C4-2B (cell line): ENCODE data around the gene MTIF2.
"Not testable (repeated sequence)": the region's sequence is repeated elsewhere in the genome, so short reads cannot be mapped to it uniquely, and the experiment has no call there.

Experiments
- H3K27ac ChIP-seq: fragments of 450-650 bp; 2 replicates; pipeline ENCODE4 v1.5.1; 2017
- ZFX ChIP-seq: fragments of 450-650 bp; IDR thresholded peaks from 2 replicates; pipeline ENCODE4 v1.6.1; 2017
- TF ChIP-seq, protein P1 (sequence below): fragments of 450-650 bp; conservative IDR thresholded peaks from 2 replicates; pipeline ENCODE4 v1.5.1; 2017; ENCODE audit warnings: mild to moderate bottlenecking

MTIF2 gene

GRCh38 chr2:55196526-55196925 lies 72.5 kb downstream of the MTIF2 start:
- no peak overlapping the region for H3K27ac ChIP-seq
- TF ChIP-seq ZFX = no peak
- TF ChIP-seq, protein P1, sequence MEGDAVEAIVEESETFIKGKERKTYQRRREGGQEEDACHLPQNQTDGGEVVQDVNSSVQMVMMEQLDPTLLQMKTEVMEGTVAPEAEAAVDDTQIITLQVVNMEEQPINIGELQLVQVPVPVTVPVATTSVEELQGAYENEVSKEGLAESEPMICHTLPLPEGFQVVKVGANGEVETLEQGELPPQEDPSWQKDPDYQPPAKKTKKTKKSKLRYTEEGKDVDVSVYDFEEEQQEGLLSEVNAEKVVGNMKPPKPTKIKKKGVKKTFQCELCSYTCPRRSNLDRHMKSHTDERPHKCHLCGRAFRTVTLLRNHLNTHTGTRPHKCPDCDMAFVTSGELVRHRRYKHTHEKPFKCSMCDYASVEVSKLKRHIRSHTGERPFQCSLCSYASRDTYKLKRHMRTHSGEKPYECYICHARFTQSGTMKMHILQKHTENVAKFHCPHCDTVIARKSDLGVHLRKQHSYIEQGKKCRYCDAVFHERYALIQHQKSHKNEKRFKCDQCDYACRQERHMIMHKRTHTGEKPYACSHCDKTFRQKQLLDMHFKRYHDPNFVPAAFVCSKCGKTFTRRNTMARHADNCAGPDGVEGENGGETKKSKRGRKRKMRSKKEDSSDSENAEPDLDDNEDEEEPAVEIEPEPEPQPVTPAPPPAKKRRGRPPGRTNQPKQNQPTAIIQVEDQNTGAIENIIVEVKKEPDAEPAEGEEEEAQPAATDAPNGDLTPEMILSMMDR = no peak

DNA sequence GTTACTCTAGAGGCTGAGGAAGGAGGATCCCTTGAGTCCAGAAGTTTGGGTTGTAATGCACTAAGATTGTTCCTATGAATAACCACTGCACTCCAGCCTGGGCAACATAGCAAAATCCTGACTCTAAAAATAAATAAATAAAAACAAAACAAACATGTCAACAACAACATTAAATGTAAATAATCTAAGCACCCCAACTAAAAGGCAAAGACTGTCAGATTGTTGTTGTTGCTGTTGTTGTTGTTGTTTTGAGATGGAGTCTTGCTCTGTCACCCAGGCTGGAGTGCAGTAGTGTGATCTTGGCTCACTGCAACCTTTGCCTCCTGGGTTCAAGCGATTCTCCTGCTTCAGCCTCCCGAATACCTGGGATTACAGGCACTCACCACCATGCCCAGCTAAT lies 77.1 kb downstream of the MTIF2 start:
- H3K27ac ChIP-seq = not testable (repeated sequence)

DNA sequence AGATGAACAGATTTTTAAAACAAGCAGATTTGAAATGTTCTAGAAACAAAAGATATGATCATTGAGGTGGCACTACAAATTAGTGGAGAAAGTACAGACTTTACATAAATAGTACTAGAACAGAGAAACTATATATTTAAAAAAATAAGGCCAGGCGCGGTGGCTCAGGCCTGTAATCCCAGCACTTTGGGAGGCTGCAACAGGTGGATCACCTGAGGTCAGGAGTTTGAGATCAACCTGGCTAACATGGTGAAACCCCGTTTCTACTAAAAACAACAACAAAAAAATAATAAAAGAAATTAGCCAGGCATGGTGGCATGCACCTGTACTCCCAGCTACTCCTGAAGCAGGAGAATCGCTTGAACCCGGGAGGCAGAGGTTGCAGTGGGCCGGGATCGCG lies 82.2 kb downstream of the MTIF2 start:
- not testable (repeated sequence) for H3K27ac ChIP-seq
